ENCODE measurements around the gene ZBTB34. TPM values are rescaled to one million over a fixed set of nuclear protein-coding genes. Genes with fewer than 3 reads are reported as not detected.
A peak's percentile ranks its signal among the peaks of the same experiment; 100 is the strongest.
"Not testable (repeated sequence)": the region's sequence is repeated elsewhere in the genome, so short reads cannot be mapped to it uniquely, and the experiment has no call there.

The ZBTB34 gene, protein sequence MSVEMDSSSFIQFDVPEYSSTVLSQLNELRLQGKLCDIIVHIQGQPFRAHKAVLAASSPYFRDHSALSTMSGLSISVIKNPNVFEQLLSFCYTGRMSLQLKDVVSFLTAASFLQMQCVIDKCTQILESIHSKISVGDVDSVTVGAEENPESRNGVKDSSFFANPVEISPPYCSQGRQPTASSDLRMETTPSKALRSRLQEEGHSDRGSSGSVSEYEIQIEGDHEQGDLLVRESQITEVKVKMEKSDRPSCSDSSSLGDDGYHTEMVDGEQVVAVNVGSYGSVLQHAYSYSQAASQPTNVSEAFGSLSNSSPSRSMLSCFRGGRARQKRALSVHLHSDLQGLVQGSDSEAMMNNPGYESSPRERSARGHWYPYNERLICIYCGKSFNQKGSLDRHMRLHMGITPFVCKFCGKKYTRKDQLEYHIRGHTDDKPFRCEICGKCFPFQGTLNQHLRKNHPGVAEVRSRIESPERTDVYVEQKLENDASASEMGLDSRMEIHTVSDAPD
- total RNA-seq (10 to 100 TPM; 14.0 to 14.6 TPM), polyA plus RNA-seq (ENCODE audit: insufficient read depth, low read depth, low replicate concordance) (6.2 TPM)
- long read RNA-seq, donor 1, full-length matches to known transcripts: 22 of 22 reads
- long read RNA-seq, donor 1, partial matches to known transcripts: 0 of 22 reads
- long read RNA-seq, donor 1, other reads (novel, unspliced or antisense): 0 of 22 reads
- long read RNA-seq, donor 2, full-length matches to known transcripts: 12 of 12 reads
- long read RNA-seq, donor 2, partial matches to known transcripts: 0 of 12 reads
- long read RNA-seq, donor 2, other reads (novel, unspliced or antisense): 0 of 12 reads

- H3K4me3 ChIP-seq: peak within 1 kb of the TSS; percentile 91 to 94
- TF ChIP-seq, protein P1, sequence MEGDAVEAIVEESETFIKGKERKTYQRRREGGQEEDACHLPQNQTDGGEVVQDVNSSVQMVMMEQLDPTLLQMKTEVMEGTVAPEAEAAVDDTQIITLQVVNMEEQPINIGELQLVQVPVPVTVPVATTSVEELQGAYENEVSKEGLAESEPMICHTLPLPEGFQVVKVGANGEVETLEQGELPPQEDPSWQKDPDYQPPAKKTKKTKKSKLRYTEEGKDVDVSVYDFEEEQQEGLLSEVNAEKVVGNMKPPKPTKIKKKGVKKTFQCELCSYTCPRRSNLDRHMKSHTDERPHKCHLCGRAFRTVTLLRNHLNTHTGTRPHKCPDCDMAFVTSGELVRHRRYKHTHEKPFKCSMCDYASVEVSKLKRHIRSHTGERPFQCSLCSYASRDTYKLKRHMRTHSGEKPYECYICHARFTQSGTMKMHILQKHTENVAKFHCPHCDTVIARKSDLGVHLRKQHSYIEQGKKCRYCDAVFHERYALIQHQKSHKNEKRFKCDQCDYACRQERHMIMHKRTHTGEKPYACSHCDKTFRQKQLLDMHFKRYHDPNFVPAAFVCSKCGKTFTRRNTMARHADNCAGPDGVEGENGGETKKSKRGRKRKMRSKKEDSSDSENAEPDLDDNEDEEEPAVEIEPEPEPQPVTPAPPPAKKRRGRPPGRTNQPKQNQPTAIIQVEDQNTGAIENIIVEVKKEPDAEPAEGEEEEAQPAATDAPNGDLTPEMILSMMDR (IDR thresholded peaks at IDR 0.05): peak; percentile 97 to 100 (median 97)
- no peak for TF ChIP-seq POLR2A (IDR thresholded peaks at IDR 0.05)
- H3K4me1 ChIP-seq: peaks cover 34% of the 10 kb centered on the region
- intact Hi-C loops (cut with DNase I; ENCODE audit: low total_unique reads): no loop called here
- 1% methylated on average over 15 to 49 of the region's 67 CpGs for WGBS, 2 donors
- no peaks in the 10 kb centered on the region for H3K36me3 ChIP-seq (ENCODE audit: low read depth, missing control alignments)
- no peaks in the 10 kb centered on the region for H3K9me3 ChIP-seq
- peak within 1 kb of the TSS; percentile 87 to 96 for H3K27ac ChIP-seq
- peak; percentile 62 for DNase-seq
- H3K27me3 ChIP-seq: no peaks in the 10 kb centered on the region
Observed at GRCh38 chr9:126860077-126860756, at the start of gene ZBTB34. Gene ZBTB34, plus strand, starts transcription at chr9:126860639. Its CDS starts 18,761 bp downstream, at chr9:126879400.

DNA sequence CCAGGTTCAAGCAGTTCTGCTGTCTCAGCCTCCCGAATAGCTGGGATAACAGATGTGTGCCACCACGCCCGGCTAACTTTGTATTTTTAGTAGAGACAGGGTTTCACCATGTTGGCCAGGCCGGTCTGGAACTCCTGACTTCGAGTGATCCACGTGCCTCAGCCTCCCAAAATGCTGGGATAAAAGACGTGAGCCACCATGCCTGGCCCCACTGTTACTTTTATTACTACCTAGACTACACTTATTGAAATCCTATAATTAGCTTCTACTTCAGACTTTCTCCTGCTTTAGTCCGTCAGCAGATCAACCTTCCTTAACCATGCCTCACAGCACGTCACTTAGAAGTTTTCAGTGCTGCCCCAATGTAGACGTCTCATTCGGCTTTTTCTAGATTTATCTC lies 47.4 kb upstream of the ZBTB34 start:
- no peaks in the 10 kb centered on the region for H3K4me1 ChIP-seq
- no peaks in the 10 kb centered on the region for H3K27me3 ChIP-seq
- H3K36me3 ChIP-seq (ENCODE audit: low read depth, missing control alignments): no peaks in the 10 kb centered on the region
- no peaks in the 10 kb centered on the region for H3K9me3 ChIP-seq
- no peak for DNase-seq
- TF ChIP-seq POLR2A (IDR thresholded peaks at IDR 0.05): no peak
- TF ChIP-seq, protein P1 (IDR thresholded peaks at IDR 0.05): no peak
- intact Hi-C loops (cut with DNase I; ENCODE audit: low total_unique reads): no loop called here
- 87 to 95% methylated on average over 11 of the region's 11 CpGs for WGBS, 2 donors
- H3K27ac ChIP-seq: no peak overlapping the region
- H3K4me3 ChIP-seq: no peak overlapping the region

GRCh38 chr9:126814091-126814490 lies 46.3 kb upstream of the ZBTB34 start:
- H3K4me3 ChIP-seq: no peak overlapping the region
- no peaks in the 10 kb centered on the region for H3K27me3 ChIP-seq
- no peaks in the 10 kb centered on the region for H3K36me3 ChIP-seq (ENCODE audit: low read depth, missing control alignments)
- intact Hi-C loops (cut with DNase I; ENCODE audit: low total_unique reads): no loop called here
- no peak overlapping the region for H3K27ac ChIP-seq
- no peak for DNase-seq
- no peaks in the 10 kb centered on the region for H3K4me1 ChIP-seq
- H3K9me3 ChIP-seq: no peaks in the 10 kb centered on the region
- no peak for TF ChIP-seq POLR2A (IDR thresholded peaks at IDR 0.05)
- TF ChIP-seq, protein P1 (IDR thresholded peaks at IDR 0.05): no peak

- DNase-seq; H3K27me3 ChIP-seq; H3K9me3 ChIP-seq; H3K4me3 ChIP-seq; intact Hi-C loops (cut with DNase I; ENCODE audit: low total_unique reads); H3K4me1 ChIP-seq; H3K27ac ChIP-seq; H3K36me3 ChIP-seq (ENCODE audit: low read depth, missing control alignments): not testable (repeated sequence)
- 99 to 100% methylated on average over 7 of the region's 7 CpGs for WGBS, 2 donors
Observed at GRCh38 chr9:126817615-126818014, 42.8 kb upstream of the ZBTB34 start.

DNA sequence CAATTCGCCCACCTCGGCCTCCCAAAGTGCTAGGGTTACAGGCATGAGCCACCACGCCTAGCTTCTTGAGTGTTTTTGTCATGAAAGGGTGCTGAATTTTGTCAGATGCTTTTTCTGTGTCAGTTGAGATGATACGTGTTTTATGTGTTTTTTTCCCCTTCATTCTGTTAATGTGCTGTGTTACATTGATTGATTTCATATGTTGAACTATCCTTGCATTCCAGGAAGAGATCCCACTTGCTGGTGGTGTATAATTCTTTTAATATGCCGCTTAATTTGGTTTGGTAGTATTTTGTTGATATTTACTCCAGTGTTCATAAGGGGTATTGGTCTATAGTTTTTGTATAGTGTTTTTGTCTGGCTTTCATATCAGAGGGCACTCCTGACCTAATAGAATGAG lies 42.0 kb upstream of the ZBTB34 start:
- intact Hi-C loops (cut with DNase I; ENCODE audit: low total_unique reads): no loop called here
- H3K36me3 ChIP-seq (ENCODE audit: low read depth, missing control alignments): no peaks in the 10 kb centered on the region
- no peak overlapping the region for H3K27ac ChIP-seq
- TF ChIP-seq, protein P1 (IDR thresholded peaks at IDR 0.05): no peak
- H3K4me3 ChIP-seq: no peak overlapping the region
- DNase-seq: no peak
- WGBS, 2 donors: 99% methylated on average over 5 of the region's 5 CpGs
- H3K9me3 ChIP-seq: no peaks in the 10 kb centered on the region
- no peaks in the 10 kb centered on the region for H3K4me1 ChIP-seq
- H3K27me3 ChIP-seq: no peaks in the 10 kb centered on the region
